Measurements from ENCODE around the gene GRIN3B. TPM values are rescaled to one million over a fixed set of nuclear protein-coding genes. Genes with fewer than 3 reads are reported as not detected.

Gene GRIN3B
- total and polyA plus RNA-seq, 8 donors = 0.03 TPM; not detected in 7

GRCh38 chr19:960020-960419 is 40.2 kb upstream of the GRIN3B start:
- H3K27ac ChIP-seq = no peak overlapping the region
- DNase-seq = peak in 1 of 2 donors; percentile 51
- no peaks in the 10 kb centered on the region for H3K27me3 ChIP-seq
- intact Hi-C loops (cut with DNase I; ENCODE audit: low total_unique reads) = no loop called here
- no peak overlapping the region for H3K4me3 ChIP-seq
- TF ChIP-seq POLR2A (IDR thresholded peaks at IDR 0.05) (no peak), POLR2AphosphoS5 (IDR thresholded peaks at IDR 0.05) (no peak), EP300 (IDR thresholded peaks at IDR 0.05) (no peak)
- TF ChIP-seq, protein P1, sequence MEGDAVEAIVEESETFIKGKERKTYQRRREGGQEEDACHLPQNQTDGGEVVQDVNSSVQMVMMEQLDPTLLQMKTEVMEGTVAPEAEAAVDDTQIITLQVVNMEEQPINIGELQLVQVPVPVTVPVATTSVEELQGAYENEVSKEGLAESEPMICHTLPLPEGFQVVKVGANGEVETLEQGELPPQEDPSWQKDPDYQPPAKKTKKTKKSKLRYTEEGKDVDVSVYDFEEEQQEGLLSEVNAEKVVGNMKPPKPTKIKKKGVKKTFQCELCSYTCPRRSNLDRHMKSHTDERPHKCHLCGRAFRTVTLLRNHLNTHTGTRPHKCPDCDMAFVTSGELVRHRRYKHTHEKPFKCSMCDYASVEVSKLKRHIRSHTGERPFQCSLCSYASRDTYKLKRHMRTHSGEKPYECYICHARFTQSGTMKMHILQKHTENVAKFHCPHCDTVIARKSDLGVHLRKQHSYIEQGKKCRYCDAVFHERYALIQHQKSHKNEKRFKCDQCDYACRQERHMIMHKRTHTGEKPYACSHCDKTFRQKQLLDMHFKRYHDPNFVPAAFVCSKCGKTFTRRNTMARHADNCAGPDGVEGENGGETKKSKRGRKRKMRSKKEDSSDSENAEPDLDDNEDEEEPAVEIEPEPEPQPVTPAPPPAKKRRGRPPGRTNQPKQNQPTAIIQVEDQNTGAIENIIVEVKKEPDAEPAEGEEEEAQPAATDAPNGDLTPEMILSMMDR (IDR thresholded peaks at IDR 0.05) = no peak
- peaks cover 0 to 34% (median 24%) of the 10 kb centered on the region in 4 donors for H3K36me3 ChIP-seq
- WGBS, 5 donors = 57 to 77% (median 72%) methylated on average over 7 to 12 of the region's 12 CpGs
- no peaks in the 10 kb centered on the region for H3K9me3 ChIP-seq
- peaks cover 0 to 16% (median 13%) of the 10 kb centered on the region in 4 donors for H3K4me1 ChIP-seq

DNA sequence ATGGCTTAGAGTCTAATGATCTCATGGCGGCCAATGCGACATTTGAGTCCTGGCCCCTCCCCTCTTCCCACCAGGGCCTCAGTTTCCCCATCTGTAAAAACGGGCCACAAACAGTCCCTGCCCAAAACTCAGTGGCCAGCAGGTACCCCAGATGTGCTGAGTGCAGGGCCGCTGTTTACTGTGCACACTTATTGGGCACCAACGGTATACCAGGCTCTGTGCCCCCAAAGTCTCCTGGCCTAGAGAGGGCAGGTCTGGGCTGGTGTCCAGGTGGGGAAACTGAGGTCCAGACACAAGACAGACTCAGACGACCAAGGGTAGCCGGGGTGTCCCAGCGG is 39.6 kb upstream of the GRIN3B start:
- H3K27ac ChIP-seq = no peak overlapping the region
- DNase-seq = peak in 1 of 2 donors; percentile 26
- TF ChIP-seq POLR2A (IDR thresholded peaks at IDR 0.05) (no peak), POLR2AphosphoS5 (IDR thresholded peaks at IDR 0.05) (no peak), EP300 (IDR thresholded peaks at IDR 0.05) (no peak)
- TF ChIP-seq, protein P1 (IDR thresholded peaks at IDR 0.05) = no peak
- peaks cover 0 to 40% (median 30%) of the 10 kb centered on the region in 4 donors for H3K36me3 ChIP-seq
- peaks cover 0 to 16% (median 13%) of the 10 kb centered on the region in 4 donors for H3K4me1 ChIP-seq
- no peak overlapping the region for H3K4me3 ChIP-seq
- no peaks in the 10 kb centered on the region for H3K27me3 ChIP-seq
- H3K9me3 ChIP-seq = no peaks in the 10 kb centered on the region
- WGBS, 5 donors = 67 to 84% (median 76%) methylated on average over 3 to 8 of the region's 8 CpGs
- intact Hi-C loops (cut with DNase I; ENCODE audit: low total_unique reads) = no loop called here

GRCh38 chr19:961866-962620 is 38.2 kb upstream of the GRIN3B start:
- TF ChIP-seq POLR2A (IDR thresholded peaks at IDR 0.05) = no peak
- no peak for TF ChIP-seq POLR2AphosphoS5 (IDR thresholded peaks at IDR 0.05)
- TF ChIP-seq EP300 (IDR thresholded peaks at IDR 0.05) = no peak
- TF ChIP-seq, protein P1 (IDR thresholded peaks at IDR 0.05) = no peak
- WGBS, 5 donors = 43 to 60% (median 55%) methylated on average over 12 to 14 of the region's 14 CpGs
- intact Hi-C loops (cut with DNase I; ENCODE audit: low total_unique reads) = no loop called here
- DNase-seq = peak in 1 of 2 donors; percentile 93
- Histone ChIP-seq H3K27me3 (no peaks in the 10 kb centered on the region), H3K4me1 (peaks cover 0 to 7% (median 6%) of the 10 kb centered on the region in 4 donors), H3K27ac (no peak overlapping the region), H3K4me3 (no peak overlapping the region), H3K36me3 (peaks cover 0 to 48% (median 40%) of the 10 kb centered on the region in 4 donors), H3K9me3 (no peaks in the 10 kb centered on the region)

GRCh38 chr19:962683-963400 is 37.4 kb upstream of the GRIN3B start:
- peaks cover 0 to 54% (median 47%) of the 10 kb centered on the region in 4 donors for H3K36me3 ChIP-seq
- H3K9me3 ChIP-seq = no peaks in the 10 kb centered on the region
- TF ChIP-seq POLR2AphosphoS5 (IDR thresholded peaks at IDR 0.05) = no peak
- no peak for TF ChIP-seq EP300 (IDR thresholded peaks at IDR 0.05)
- TF ChIP-seq, protein P1 (IDR thresholded peaks at IDR 0.05) = no peak
- TF ChIP-seq POLR2A (IDR thresholded peaks at IDR 0.05) = no peak
- H3K27me3 ChIP-seq = no peaks in the 10 kb centered on the region
- peaks cover 0 to 5% (median 5%) of the 10 kb centered on the region in 4 donors for H3K4me1 ChIP-seq
- no peak overlapping the region for H3K27ac ChIP-seq
- 73 to 85% (median 80%) methylated on average over 20 to 31 of the region's 31 CpGs for WGBS, 5 donors
- intact Hi-C loops (cut with DNase I; ENCODE audit: low total_unique reads) = no loop called here
- no peak overlapping the region for H3K4me3 ChIP-seq
- no peak for DNase-seq
